Activated T-helper 17 cell treated with anti-CD3 and anti-CD28 coated beads, Interleukin-2, amount 50 U/mL, for 72 hours (primary cell): ENCODE measurements around the gene LRP5. TPM values are rescaled to one million over a fixed set of nuclear protein-coding genes. Genes with fewer than 3 reads are reported as not detected.

ENCODE experiments used
- ATAC-seq: fragments of 150-1000 bp; cut with Tn5 transposase; replicated peaks from 2 replicates; pipeline ENCODE4 v1.10.0; 2021; ENCODE audit warnings: mild to moderate bottlenecking, moderate library complexity
- H3K27ac Mint-ChIP-seq: one replicate; pipeline ENCODE4 v1.8.0; 2022; ENCODE audit warnings: mixed read lengths
- H3K27me3 Mint-ChIP-seq: one replicate; pipeline ENCODE4 v1.8.0; 2022; ENCODE audit warnings: mixed read lengths
- H3K36me3 Mint-ChIP-seq: one replicate; pipeline ENCODE4 v1.8.0; 2022; ENCODE audit warnings: low read depth, mild to moderate bottlenecking, mixed read lengths
- H3K4me1 Mint-ChIP-seq: one replicate; pipeline ENCODE4 v1.8.0; 2022; ENCODE audit warnings: mixed read lengths
- H3K4me3 Mint-ChIP-seq: one replicate; pipeline ENCODE4 v1.8.0; 2022; ENCODE audit warnings: mild to moderate bottlenecking, mixed read lengths
- H3K9me3 Mint-ChIP-seq: one replicate; pipeline ENCODE4 v1.8.0; 2022; ENCODE audit warnings: mixed read lengths
- total RNA-seq, 2 donors: library from RNA; stranded (reverse); gene quantifications; one replicate each; pipeline ENCODE4 v1.2.3, GENCODE V29; 2022

Gene LRP5
- total RNA-seq, 2 donors from 2014 or later, result 4.6 to 6.0 TPM

GRCh38 chr11:68350759-68351449 lies 38.5 kb downstream of the LRP5 start:
- H3K4me1 Mint-ChIP-seq, result no peaks in the 10 kb centered on the region
- H3K27me3 Mint-ChIP-seq, result no peaks in the 10 kb centered on the region
- H3K4me3 Mint-ChIP-seq, result no peak overlapping the region
- no peak for ATAC-seq
- H3K36me3 Mint-ChIP-seq, result no peaks in the 10 kb centered on the region
- H3K9me3 Mint-ChIP-seq, result no peaks in the 10 kb centered on the region
- H3K27ac Mint-ChIP-seq, result no peak overlapping the region

DNA sequence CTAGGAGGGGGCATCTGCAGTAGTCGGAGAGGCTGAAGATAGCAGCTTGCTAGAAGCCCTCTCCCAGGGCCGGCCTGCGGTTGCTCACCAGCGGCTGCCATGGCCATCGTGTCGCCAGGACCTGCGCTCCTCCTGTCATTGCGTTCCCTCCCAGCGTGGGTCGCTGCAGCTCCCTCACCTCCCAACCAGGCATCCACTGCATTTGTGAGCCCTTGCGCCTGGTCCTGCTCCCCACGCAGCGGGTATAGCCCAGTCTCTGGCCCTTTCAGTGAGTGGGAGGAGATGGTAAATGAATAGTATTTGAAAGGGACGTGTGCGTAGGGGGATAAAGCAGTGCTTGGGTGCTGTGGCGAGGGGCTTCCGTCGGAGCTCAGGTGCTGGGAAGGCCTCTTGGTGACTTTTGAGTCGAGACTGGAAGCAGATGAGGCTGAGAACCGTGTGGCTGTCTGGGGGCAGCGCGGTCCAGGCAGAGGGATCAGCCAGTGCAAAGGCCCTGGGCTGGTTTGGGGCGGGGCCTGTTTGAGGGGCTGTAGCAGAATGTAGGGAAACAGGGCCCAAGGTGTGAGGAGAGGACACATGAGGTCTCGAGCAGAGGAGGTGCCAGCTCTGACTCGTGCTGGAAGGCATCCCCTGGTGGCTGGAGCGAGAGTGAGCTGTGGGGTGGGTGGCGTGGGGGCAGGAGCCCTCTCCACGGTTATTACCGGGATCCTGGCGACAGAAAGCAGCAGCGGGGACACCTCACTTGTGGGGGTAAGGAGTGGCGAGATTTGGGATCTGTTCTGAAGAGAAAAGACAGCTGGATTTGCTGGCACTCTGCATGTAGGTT lies 39.3 kb downstream of the LRP5 start:
- no peaks in the 10 kb centered on the region for H3K4me1 Mint-ChIP-seq
- ATAC-seq, result no peak
- H3K36me3 Mint-ChIP-seq, result no peaks in the 10 kb centered on the region
- no peaks in the 10 kb centered on the region for H3K27me3 Mint-ChIP-seq
- no peak overlapping the region for H3K27ac Mint-ChIP-seq
- H3K9me3 Mint-ChIP-seq, result no peaks in the 10 kb centered on the region
- no peak overlapping the region for H3K4me3 Mint-ChIP-seq

- Mint-ChIP-seq H3K4me1 (no peaks in the 10 kb centered on the region), H3K27me3 (no peaks in the 10 kb centered on the region), H3K27ac (no peak overlapping the region), H3K36me3 (no peaks in the 10 kb centered on the region), H3K4me3 (no peak overlapping the region), H3K9me3 (no peaks in the 10 kb centered on the region)
- no peak for ATAC-seq
These were observed 40.2 kb downstream of the LRP5 start for GRCh38 chr11:68352591-68352990.

DNA sequence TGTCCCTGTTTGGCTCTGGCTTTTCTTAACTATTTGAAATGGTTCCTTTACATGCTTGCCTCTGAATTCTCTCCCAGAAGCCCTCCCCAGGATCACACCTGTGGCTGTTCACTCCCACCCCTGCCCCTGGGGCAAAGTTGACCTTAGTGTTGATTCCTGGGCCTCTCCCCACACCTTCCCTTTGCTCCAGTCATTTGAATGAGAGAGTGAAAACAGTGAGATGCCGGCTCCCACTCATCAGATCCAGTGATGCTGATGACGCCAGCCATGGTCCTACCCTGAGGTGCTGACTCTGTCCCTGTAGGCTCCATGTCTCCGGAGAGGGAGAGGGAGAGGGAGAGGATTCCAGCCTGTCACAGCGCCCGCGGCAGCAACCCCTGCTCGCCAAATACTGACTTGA lies 40.7 kb downstream of the LRP5 start:
- no peak overlapping the region for H3K27ac Mint-ChIP-seq
- no peaks in the 10 kb centered on the region for H3K9me3 Mint-ChIP-seq
- no peak for ATAC-seq
- no peaks in the 10 kb centered on the region for H3K36me3 Mint-ChIP-seq
- H3K27me3 Mint-ChIP-seq, result no peaks in the 10 kb centered on the region
- H3K4me1 Mint-ChIP-seq, result no peaks in the 10 kb centered on the region
- H3K4me3 Mint-ChIP-seq, result no peak overlapping the region

DNA sequence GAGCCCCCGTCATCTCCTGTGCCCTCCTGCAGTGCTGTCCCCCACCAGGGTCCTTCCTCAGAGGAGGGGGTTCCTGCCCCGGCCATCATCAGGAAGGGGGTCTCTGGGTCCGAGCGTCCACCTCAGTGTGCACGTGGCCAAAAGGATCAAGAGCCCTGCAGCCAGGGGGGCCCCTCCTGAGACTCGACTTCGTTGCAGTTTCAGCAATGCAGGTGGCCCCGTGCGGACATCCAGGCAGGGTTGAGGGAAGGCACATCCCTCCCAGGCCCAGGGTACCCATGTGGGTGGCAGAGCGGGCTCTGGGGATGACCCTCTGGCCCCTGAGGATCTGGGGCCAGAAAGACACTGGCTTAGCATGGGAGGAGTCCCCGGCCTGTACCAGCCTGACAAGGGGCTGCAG lies 41.3 kb downstream of the LRP5 start:
- Mint-ChIP-seq H3K27me3 (no peaks in the 10 kb centered on the region), H3K4me1 (no peaks in the 10 kb centered on the region), H3K27ac (no peak overlapping the region), H3K36me3 (no peaks in the 10 kb centered on the region), H3K9me3 (no peaks in the 10 kb centered on the region), H3K4me3 (no peak overlapping the region)
- ATAC-seq, result no peak

- Mint-ChIP-seq H3K9me3 (no peaks in the 10 kb centered on the region), H3K36me3 (no peaks in the 10 kb centered on the region), H3K27ac (no peak overlapping the region), H3K4me3 (no peak overlapping the region), H3K27me3 (no peaks in the 10 kb centered on the region), H3K4me1 (no peaks in the 10 kb centered on the region)
- ATAC-seq, result no peak
These were observed 41.9 kb downstream of the LRP5 start for GRCh38 chr11:68354148-68354872.

GRCh38 chr11:68355471-68355870 lies 43.1 kb downstream of the LRP5 start:
- Mint-ChIP-seq H3K36me3 (no peaks in the 10 kb centered on the region), H3K9me3 (no peaks in the 10 kb centered on the region), H3K27me3 (no peaks in the 10 kb centered on the region), H3K4me1 (no peaks in the 10 kb centered on the region), H3K4me3 (no peak overlapping the region), H3K27ac (no peak overlapping the region)
- ATAC-seq, result no peak

DNA sequence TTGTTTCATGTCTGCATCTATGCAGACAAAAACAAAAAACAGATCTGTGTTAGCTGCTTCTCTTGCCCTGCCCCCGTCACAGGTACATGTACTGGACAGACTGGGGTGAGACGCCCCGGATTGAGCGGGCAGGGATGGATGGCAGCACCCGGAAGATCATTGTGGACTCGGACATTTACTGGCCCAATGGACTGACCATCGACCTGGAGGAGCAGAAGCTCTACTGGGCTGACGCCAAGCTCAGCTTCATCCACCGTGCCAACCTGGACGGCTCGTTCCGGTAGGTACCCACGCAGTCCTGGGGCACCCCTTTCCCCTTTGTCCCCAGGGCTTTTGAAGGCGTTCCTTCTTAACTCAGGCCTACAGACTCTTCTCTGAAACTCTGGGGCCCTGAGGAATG lies 45.2 kb downstream of the LRP5 start:
- H3K4me3 Mint-ChIP-seq, result no peak overlapping the region

DNA sequence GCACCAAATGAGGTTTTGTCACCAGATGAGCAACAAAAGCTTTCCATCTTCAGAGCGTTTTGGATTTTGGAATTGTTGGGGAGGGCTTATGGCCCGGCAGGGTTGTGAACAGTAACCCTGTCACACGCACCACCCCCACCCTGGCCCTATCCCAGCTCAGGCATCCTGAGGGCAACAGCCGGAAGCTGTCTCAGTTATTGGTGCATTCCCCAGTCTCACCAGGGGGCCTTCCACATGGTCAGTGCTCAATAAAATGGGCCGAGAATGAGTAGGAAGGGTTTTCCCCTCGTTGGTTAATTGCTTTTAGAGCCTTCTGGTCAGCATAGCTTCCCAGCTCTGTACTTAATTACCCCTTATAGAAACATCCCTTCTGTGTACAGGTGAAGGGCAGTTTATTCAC lies 46.0 kb downstream of the LRP5 start:
- no peak for ATAC-seq
- no peaks in the 10 kb centered on the region for H3K36me3 Mint-ChIP-seq
- H3K4me3 Mint-ChIP-seq, result no peak overlapping the region
- H3K4me1 Mint-ChIP-seq, result no peaks in the 10 kb centered on the region
- no peaks in the 10 kb centered on the region for H3K27me3 Mint-ChIP-seq
- no peak overlapping the region for H3K27ac Mint-ChIP-seq
- no peaks in the 10 kb centered on the region for H3K9me3 Mint-ChIP-seq

More for the DNA sequence above, 45.2 kb downstream of the LRP5 start:
- Mint-ChIP-seq H3K27me3 (no peaks in the 10 kb centered on the region), H3K27ac (no peak overlapping the region), H3K9me3 (no peaks in the 10 kb centered on the region), H3K4me1 (no peaks in the 10 kb centered on the region), H3K36me3 (no peaks in the 10 kb centered on the region)
- no peak for ATAC-seq

DNA sequence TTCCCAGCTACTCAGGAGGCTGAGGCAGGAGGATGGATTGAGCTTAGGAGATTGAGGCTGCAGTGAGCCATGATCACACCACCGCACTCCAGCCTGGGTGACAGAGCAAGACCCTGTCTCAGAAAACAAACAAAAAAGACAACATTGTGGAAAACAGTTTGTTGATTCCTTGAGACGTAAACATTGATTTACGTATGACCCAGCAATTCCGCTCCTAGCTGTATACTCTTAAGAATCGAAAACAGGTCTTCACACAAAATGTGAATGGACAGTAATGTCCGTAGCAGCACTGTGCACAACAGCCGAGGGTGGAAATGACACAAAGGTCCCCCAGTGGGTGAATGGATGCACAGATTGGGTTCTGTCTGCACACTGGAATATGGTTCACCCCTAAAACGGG lies 49.3 kb downstream of the LRP5 start:
- no peak for ATAC-seq
- Mint-ChIP-seq H3K9me3 (no peaks in the 10 kb centered on the region), H3K36me3 (no peaks in the 10 kb centered on the region), H3K4me3 (no peak overlapping the region), H3K27me3 (no peaks in the 10 kb centered on the region), H3K27ac (no peak overlapping the region), H3K4me1 (no peaks in the 10 kb centered on the region)

GRCh38 chr11:68362801-68363379 lies 50.5 kb downstream of the LRP5 start:
- no peak for ATAC-seq
- Mint-ChIP-seq H3K9me3 (no peaks in the 10 kb centered on the region), H3K4me3 (no peak overlapping the region), H3K27me3 (no peaks in the 10 kb centered on the region), H3K27ac (no peak overlapping the region), H3K36me3 (no peaks in the 10 kb centered on the region), H3K4me1 (no peaks in the 10 kb centered on the region)

DNA sequence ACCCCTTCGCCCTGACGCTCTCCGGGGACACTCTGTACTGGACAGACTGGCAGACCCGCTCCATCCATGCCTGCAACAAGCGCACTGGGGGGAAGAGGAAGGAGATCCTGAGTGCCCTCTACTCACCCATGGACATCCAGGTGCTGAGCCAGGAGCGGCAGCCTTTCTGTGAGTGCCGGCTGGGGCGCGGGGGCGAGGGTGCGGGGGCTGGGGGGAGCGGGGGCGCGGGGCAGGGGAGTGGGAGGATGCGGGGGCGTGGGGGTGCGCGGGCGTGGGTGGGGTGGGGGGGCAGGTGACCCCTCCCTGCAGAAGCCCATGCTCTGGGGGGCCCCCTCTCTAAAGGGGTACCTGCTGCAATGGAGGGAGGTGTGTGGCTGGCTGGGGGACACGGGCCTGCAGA lies 51.4 kb downstream of the LRP5 start:
- no peak overlapping the region for H3K4me3 Mint-ChIP-seq
- no peaks in the 10 kb centered on the region for H3K9me3 Mint-ChIP-seq
- no peak overlapping the region for H3K27ac Mint-ChIP-seq
- no peaks in the 10 kb centered on the region for H3K4me1 Mint-ChIP-seq
- no peaks in the 10 kb centered on the region for H3K27me3 Mint-ChIP-seq
- no peaks in the 10 kb centered on the region for H3K36me3 Mint-ChIP-seq
- ATAC-seq, result no peak

- Mint-ChIP-seq H3K4me3 (no peak overlapping the region), H3K36me3 (no peaks in the 10 kb centered on the region), H3K9me3 (no peaks in the 10 kb centered on the region), H3K4me1 (no peaks in the 10 kb centered on the region), H3K27me3 (no peaks in the 10 kb centered on the region), H3K27ac (peak overlapping the region; percentile 6)
- no peak for ATAC-seq
These were observed 52.2 kb downstream of the LRP5 start for GRCh38 chr11:68364581-68364980.

GRCh38 chr11:68365943-68366435 lies 53.6 kb downstream of the LRP5 start:
- Mint-ChIP-seq H3K27me3 (no peaks in the 10 kb centered on the region), H3K4me1 (no peaks in the 10 kb centered on the region), H3K27ac (no peak overlapping the region), H3K4me3 (no peak overlapping the region), H3K36me3 (no peaks in the 10 kb centered on the region), H3K9me3 (no peaks in the 10 kb centered on the region)
- ATAC-seq, result no peak
